SW480 (cell line): ENCODE measurements around the gene TRO.

Experiments used
- DNase-seq: peaks from one replicate; pipeline ENCODE4 v3.0.0-alpha.2; 2016; ENCODE audit warnings: low spot score

Gene TRO

DNA sequence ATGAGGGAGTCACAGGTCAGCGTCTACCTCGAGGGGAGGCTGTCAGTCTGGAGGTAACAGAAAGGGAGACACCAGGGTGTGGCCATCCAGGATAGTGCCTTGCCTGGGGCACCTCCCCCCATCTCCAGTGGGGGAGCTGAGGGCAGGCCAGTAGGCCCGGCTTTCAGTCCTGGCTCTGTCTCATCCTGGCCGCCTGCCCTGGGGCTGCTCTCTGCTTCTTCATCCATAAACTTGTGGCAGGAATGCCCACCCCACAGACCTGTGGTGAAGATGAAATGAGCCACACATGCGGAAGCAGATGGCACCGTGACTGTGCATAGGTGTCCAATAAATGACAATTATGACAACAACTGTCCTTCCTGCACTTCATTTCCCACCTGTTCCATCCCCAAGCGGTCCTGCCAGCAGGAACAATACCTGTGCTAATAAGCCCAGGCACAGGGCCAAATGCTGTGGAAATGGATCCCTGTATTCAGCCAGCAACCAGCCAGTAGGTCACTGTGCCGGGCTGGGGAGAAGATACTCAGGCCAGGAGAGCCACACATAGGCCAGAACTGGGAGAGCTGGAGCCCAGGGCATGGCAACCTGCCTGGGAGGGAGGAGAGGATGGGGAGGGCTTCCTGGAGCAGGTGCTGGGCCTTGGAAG, 30.2 kb downstream of the TRO start:
- no peak for DNase-seq

DNA sequence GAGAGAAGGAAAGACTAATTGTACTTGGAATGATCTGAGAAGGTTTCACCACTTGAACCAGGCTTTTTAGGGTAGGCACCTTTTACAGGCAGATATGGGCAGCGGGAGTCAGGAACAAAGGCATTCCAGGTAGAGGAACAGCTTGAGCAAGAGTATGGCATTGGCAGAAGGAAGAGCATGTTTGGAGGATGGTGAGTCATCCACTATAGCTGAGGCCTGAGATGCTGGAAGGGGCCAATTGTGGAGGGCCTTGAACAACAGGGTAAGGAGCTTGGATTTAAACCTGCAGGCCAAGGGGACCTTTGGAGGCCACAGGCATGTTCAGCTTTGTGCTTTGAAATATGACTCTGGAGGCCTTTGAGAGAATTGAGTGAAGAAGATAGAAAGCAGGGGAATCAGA, 41.1 kb downstream of the TRO start:
- no peak for DNase-seq

DNA sequence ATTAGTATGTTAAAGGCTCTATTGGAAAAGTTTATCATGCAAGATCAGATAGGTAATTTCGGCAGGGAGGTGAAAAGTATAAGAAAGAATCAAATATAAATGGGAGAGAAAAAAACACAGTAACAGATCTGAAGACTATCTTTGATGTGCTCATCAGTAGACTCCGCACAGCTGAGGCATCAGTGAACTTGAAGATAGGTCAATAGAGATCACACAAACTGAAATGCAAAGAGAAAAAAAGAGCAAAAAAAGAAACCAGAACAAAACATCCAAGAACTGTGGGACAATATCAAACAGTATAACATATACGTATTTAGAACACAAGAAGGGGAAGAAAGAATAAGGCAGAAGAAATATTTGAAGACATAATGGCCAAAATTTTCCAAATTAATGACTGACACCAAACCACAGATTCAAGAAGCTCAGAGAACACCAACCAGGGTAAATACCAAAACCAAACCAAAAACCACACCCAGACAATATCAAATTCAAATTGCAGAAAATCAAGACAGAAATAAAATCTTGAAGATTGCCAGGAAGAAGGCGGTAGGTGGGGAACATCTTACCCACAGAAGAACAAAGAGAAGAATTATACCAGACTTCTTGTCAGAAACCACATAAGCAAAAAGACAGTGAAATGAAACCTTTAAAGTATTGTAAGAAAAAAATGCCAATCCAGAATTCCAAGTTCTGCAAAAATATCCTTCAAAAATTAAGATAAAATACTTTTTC, 44.3 kb downstream of the TRO start:
- DNase-seq: no peak

DNA sequence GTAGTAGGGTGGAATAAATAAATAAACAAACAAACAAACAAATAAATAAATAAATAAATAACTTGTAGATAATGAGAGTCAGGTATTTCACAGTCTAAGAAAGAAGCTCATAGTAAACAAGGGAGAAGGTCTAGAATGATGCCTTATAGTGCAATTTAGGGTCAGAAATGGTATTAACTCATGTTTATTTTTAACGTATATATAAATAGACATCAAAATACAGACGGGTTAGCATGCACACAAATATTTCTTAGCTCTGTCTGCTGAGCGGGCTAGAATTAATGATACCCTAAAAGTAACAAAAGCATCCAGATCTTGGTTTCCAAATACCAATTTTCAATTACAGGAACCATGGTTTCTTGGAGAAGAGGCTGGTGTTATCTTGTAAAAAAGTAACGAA, 56.8 kb downstream of the TRO start:
- DNase-seq: no peak

DNA sequence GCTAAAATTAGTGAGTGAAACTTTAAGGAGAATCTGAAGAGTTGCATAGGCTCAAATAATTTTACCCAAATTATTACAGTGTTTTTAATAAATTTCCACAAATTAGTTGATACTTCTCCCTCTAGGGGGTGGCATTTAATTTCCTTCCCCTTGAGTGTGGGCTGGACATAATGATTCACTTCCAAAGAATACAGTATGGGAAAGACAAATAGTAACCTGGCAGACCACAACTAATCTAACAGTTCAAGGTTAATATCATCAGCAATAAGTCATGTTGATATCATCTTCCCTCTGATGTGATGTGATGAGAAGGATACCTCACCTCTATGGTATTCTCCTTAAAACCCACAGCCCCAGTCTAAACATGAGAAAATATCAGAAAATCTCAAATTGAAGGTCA, 57.8 kb downstream of the TRO start:
- peak; percentile 8 for DNase-seq

DNA sequence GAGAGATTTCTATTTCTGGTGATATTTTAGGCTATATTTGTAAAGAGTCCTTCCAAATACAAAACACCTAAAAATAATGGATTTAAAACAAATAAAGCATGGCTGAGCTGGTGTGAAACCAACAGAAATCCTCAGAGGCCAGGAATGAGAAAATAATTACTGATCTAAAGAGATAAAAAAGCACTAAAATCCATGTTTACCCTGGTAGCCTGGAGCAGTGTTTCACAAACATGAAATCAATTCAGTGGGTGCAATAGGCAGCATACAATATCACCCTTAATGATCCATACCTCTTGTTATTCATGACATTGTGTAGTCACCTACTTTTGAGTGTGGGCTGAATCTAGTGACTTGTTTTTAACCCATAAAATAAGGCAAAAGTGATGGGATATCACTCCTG, 58.8 kb downstream of the TRO start:
- no peak for DNase-seq

DNA sequence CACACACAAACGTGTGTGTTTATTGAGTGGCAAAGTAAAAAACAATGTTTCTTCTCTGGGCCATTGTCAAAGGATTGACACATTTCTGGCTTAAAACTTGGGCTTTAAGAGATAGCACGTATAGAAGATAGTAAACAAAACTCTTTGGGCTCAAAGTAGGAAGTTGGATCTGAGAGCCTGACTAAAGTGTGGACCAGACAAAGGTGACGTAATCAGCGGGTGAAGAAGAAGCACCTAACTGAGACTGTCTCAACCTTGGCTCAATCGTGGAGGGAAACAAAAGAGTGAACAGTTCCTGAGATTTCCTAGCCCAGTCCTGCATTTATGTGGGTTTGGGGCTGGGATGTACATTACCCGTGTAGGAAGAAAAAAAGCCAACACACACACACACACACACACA, 59.7 kb downstream of the TRO start:
- no peak for DNase-seq
